ENCODE measurements around the gene TGFBI.

DNA sequence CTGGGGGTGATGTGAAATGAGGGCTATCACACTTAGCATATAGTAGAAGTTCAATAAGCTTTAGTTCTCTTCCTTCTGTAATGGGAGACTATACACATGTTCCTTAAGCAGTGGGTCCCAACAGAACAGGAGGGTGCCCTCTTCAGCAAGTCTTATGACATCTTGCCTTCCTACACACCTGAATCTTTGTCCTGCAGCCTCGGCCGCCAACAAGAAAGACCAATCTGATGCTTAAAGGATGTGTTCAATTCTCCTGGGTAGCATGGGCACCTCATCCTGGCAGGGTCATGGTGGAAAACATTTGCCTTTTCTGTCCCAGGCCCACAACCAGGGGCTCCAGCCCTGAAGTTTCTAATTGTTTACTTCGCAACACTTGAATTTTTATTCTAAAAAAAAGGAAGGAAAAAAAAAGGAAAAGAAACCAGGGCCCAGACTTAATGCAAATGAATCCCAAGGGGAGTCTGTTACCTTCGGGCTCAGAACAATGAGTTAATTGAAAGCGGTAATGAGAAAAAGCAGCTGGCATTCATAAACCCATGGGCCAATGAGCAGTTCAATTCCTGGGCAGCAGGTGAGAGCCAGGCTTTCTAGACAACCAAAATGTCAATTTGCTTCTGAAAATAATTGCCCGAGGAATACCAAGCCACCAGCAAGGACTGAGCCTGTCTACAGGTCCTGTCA is 77.7 kb downstream of the TGFBI start:
- TF ChIP-seq EZH2phosphoT487 (IDR thresholded peaks at IDR 0.05; ENCODE audit: borderline replicate concordance, low read length): no peak
- TF ChIP-seq, protein P1, sequence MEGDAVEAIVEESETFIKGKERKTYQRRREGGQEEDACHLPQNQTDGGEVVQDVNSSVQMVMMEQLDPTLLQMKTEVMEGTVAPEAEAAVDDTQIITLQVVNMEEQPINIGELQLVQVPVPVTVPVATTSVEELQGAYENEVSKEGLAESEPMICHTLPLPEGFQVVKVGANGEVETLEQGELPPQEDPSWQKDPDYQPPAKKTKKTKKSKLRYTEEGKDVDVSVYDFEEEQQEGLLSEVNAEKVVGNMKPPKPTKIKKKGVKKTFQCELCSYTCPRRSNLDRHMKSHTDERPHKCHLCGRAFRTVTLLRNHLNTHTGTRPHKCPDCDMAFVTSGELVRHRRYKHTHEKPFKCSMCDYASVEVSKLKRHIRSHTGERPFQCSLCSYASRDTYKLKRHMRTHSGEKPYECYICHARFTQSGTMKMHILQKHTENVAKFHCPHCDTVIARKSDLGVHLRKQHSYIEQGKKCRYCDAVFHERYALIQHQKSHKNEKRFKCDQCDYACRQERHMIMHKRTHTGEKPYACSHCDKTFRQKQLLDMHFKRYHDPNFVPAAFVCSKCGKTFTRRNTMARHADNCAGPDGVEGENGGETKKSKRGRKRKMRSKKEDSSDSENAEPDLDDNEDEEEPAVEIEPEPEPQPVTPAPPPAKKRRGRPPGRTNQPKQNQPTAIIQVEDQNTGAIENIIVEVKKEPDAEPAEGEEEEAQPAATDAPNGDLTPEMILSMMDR (IDR thresholded peaks at IDR 0.05; ENCODE audit: low read depth, low read length, poor library complexity, severe bottlenecking): no peak

Measured in DOHH2 (cell line).